HG02798 (cell line): Measurements from ENCODE around the gene CCSER1.
A peak's percentile ranks its signal among the peaks of the same experiment; 100 is the strongest.

Experiments
- ATAC-seq: cut with Tn5 transposase; IDR thresholded peaks from one replicate; pipeline ENCODE4 v1.9.1; 2021; ENCODE audit warnings: mild to moderate bottlenecking; ENCODE audit not compliant: unreplicated experiment, poor library complexity

The CCSER1 gene

DNA sequence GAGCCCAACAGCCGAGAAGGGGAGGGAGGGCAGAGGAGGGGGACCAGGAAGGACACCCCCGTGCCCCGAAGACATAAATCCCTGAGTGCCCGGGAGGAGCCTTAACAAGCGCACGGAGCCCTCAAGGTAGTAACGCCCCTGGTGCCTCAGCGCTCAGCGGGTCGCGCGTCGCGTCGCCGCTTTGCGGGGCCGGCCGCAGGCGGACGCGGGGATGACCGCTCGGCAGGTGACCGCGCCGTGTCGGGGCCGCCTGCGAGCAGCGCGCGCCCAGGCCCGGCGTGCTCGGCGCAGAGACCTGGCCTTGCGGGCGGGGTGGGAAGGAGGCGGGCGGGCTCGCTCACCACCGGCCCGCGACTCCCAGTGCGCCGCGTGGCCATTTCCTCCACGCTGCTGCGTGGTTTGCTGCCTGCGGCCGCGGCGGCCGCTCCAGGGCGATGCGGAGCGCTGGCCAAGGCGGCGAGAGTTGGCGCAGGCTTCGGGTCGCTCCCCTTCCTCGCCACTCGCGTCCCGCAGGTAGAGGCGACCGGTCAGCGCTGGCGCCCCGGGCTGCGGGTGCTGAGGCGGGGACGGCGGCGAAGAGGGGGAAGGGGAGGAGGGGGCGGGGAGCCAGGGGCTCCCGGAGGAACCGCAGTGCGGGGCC is 632 bp downstream of the CCSER1 start:
- ATAC-seq = peak; percentile 17

- no peak for ATAC-seq
These were observed 1.8 kb downstream of the CCSER1 start for GRCh38 chr4:90128961-90129495.

- ATAC-seq = no peak
These were observed 2.9 kb downstream of the CCSER1 start for GRCh38 chr4:90130076-90130475.

- ATAC-seq = no peak
These were observed 10.4 kb downstream of the CCSER1 start for GRCh38 chr4:90137555-90137954.

- ATAC-seq = no peak
These were observed 14.9 kb downstream of the CCSER1 start for GRCh38 chr4:90142081-90142480.

- ATAC-seq = no peak
These were observed 18.1 kb downstream of the CCSER1 start for GRCh38 chr4:90145319-90145718.

DNA sequence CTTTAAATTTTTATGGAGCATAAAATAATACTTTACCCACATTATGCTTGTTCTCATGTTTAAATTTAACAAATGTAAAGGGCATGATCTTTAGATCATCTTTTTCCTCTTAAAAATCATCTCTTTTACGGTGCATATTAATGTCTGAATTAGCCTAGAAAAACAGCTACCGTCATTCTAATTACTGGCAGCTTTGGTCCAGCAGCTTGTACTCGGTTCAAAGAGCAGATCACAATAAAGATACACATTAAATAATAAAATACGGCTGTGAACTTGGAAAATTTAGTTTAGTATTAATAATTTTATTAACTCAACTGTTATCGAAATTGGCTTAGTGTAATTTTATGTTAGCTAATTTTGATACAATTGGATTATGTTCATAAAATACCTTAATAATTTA is 19.1 kb downstream of the CCSER1 start:
- no peak for ATAC-seq

DNA sequence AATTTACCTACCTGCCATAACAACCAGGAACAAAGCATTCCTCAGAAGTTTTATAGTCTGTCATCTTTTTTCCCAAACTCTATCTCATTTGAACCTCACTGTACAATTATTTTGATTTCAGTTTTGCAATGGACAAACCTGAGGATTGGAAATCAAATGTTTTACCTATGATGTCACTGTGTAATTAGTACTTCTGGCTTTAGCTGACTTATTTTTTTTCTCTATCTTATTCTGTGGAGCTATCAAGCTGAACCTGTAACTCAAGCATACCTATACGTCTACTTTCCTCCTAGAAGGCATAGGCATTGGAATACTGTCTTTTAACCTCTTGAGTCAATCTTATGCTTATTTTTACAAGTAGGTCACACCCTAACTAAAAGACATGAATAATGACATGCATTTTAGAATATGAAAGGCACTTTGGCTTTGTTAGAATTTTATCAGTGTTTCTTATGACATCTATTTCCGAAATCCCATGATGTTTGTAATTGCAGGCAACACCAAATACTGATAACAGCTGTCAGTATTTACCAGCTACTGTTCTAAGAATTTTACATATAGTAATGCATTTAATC is 21.5 kb downstream of the CCSER1 start:
- no peak for ATAC-seq

GRCh38 chr4:90152024-90152423 is 24.8 kb downstream of the CCSER1 start:
- ATAC-seq = no peak

DNA sequence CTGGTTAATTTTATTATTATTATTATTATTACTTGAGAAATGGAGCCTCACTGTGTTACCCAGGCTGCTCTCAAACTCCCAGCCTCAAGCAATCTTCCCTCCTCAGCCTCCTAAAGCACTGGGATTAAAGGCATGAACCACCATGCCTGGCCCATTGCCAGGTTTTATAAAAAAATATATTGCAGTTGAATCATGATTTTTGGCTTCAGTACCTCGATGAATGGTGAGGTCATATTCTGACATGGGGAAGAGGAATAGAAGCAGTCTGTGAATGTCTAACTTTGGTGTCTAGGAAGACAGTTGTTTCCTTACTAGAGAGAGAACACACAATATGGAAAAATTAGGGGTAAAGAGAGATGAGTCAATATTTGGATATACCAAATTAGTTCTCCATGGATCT is 32.0 kb downstream of the CCSER1 start:
- ATAC-seq = no peak

DNA sequence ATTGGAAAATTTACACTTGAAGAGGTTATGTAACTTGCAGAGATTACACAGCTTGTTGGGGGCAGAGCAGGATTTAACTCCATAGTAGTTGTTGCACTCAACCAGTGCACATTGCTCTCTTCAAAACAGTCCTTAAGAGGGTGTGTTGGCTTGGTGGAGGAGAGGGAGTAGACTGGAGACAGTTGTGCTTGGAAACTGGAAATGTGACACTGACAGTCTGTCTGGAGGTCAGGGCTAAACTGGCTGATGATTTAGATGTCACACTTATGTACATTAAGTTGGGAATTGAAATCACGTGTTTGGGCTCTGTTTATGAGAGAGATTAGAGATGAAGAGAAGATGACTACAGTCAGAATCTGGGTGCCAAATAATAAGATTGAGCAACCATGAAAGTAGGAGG is 32.9 kb downstream of the CCSER1 start:
- no peak for ATAC-seq

DNA sequence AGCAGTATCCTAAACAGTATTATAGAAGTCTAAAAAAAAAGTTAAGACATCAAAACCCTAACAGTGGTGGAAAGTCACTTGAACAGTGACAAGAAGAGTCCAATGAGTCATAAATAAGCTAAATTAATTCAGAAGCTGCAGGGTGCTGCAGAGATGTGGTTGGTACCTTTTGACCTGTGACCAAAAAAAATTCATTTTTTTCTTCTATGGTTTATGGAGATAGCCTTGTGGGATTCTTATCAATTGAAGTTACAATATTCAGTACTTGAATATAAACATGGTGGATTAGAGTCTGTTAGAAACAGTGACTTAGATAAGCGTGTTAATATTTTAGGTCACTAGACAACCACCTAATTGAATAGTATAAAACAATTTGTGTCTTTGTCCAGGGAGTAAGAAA is 35.4 kb downstream of the CCSER1 start:
- ATAC-seq = no peak

DNA sequence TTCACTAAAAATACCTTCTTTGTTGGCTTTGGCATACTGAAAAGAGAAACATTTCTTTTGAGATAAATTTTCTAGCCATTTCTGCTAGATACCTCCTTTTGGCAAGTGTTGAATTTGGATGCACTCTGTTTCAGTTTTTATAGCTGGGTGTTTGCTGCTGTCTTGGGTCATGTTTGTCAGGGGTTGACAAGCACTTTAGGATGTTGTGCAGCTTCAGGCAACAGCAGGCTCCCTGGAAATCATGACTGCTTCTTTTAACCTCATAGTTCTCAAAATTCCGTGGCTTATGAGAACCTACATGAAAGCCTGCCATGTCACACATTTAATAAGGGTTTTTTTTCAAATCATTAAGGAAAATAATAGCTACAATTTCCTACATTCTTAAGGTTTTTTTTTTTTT is 36.7 kb downstream of the CCSER1 start:
- no peak for ATAC-seq

- ATAC-seq = peak; percentile 77
These were observed 38.7 kb downstream of the CCSER1 start for GRCh38 chr4:90165883-90166282.

DNA sequence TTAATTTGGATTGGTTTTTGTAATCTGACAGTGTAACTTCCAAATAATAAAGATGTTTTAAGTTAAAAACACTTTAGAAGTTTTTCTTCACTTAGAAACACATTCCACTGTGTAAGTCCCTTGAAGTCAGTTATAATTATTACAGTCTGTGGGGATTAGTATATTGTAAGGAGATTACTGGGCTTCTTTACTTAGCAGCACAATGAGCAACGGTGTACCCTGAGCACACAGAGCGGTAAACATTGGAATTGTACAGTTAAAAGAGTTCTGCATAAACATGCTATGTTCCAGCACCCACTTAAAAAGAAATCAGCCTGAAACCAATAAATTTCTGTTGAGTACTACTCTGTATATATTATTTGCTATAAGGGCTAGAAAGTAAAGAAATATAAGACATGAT is 44.3 kb downstream of the CCSER1 start:
- no peak for ATAC-seq

- ATAC-seq = no peak
These were observed 47.4 kb downstream of the CCSER1 start for GRCh38 chr4:90174621-90175023.

GRCh38 chr4:90181644-90182043 is 54.5 kb downstream of the CCSER1 start:
- ATAC-seq = no peak

DNA sequence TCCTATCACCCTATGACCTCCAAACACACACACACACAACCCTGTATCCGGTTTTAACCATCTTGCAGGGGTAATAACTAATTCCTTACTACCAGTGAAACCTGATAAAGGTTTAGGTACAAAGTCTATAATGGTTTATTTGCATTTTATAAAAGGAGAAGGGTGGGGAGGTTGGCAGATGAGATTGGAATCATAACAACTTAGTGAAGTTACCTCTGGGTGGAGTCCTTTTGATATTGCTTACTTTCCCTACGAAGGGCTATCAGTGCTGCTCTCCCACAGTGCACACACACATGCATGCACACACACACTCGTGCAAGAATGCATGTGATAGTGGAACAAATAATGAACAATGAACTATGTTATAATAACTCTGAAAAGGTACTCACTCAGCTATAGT is 56.1 kb downstream of the CCSER1 start:
- ATAC-seq = no peak

DNA sequence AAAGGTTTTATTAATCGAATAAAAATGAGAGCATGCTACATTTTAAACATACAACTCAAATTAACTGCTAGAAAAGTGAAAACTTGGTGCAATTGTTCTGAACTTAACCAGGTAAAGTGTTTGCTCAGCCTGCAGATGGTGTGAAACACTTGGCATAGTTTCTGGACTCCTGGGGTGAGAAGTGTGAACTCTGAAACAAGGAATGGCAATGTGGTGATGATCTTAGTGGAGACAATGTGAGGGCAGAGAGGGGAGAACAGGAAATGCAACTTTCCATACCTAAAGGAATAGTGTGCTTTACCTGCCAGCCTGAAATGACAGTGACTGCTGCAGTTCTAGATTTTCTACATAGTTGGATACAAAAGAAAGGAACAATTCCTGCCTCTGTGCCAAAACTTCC is 57.4 kb downstream of the CCSER1 start:
- no peak for ATAC-seq

- no peak for ATAC-seq
These were observed 58.2 kb downstream of the CCSER1 start for GRCh38 chr4:90185416-90185815.

- ATAC-seq = no peak
These were observed 59.0 kb downstream of the CCSER1 start for GRCh38 chr4:90186229-90186628.
